HG02840 (cell line): ENCODE results near the gene PHF2.

Source experiments
- ATAC-seq: cut with Tn5 transposase; IDR thresholded peaks from one replicate; pipeline ENCODE4 v1.9.1; 2021; ENCODE audit warnings: mild to moderate bottlenecking, moderate library complexity, moderate number of reproducible peaks; ENCODE audit not compliant: unreplicated experiment, low FRiP score

Gene PHF2

GRCh38 chr9:93726147-93726546 lies 149.8 kb downstream of the PHF2 start:
- no peak for ATAC-seq
